Activated naive CD8-positive, alpha-beta T cell treated with anti-CD3 and anti-CD28 coated beads for 36 hours (primary cell): Measurements from ENCODE around the gene DPH2. TPM values are rescaled to one million over a fixed set of nuclear protein-coding genes. Genes with fewer than 3 reads are reported as not detected.

Source experiments
- DNase-seq: peaks from one replicate; pipeline ENCODE4 v3.0.0; 2021
- H3K27ac Mint-ChIP-seq: one replicate; pipeline ENCODE4 v1.8.0; 2022; ENCODE audit warnings: mild to moderate bottlenecking, moderate library complexity, mixed read lengths
- H3K27me3 Mint-ChIP-seq: one replicate; pipeline ENCODE4 v1.8.0; 2022; ENCODE audit warnings: mild to moderate bottlenecking, mixed read lengths
- H3K36me3 Mint-ChIP-seq: one replicate; pipeline ENCODE4 v1.8.0; 2021; ENCODE audit warnings: mild to moderate bottlenecking, mixed read lengths
- H3K4me1 Mint-ChIP-seq: one replicate; pipeline ENCODE4 v1.8.0; 2021; ENCODE audit warnings: mixed read lengths
- H3K4me3 Mint-ChIP-seq: one replicate; pipeline ENCODE4 v1.8.0; 2022; ENCODE audit warnings: mild to moderate bottlenecking, moderate library complexity, mixed read lengths
- H3K9me3 Mint-ChIP-seq: one replicate; pipeline ENCODE4 v1.8.0; 2022; ENCODE audit warnings: mixed read lengths
- total RNA-seq, 2 experiments: library from RNA; stranded (reverse); gene quantifications; one replicate each; pipeline ENCODE4 v1.2.3, GENCODE V29; 2021

The DPH2 gene
- total RNA-seq, 2 experiments from 2014 or later, result 65.2 to 66.7 TPM

- DNase-seq, result no peak
- Mint-ChIP-seq H3K27ac (no peak overlapping the region), H3K4me3 (no peak overlapping the region)
Observed at GRCh38 chr1:44012941-44013609, 43.3 kb downstream of the DPH2 start.

GRCh38 chr1:44013949-44014348 lies 44.1 kb downstream of the DPH2 start:
- Mint-ChIP-seq H3K27ac (no peak overlapping the region), H3K9me3 (no peaks in the 10 kb centered on the region), H3K27me3 (no peaks in the 10 kb centered on the region), H3K36me3 (no peaks in the 10 kb centered on the region), H3K4me3 (no peak overlapping the region), H3K4me1 (peaks cover 15% of the 10 kb centered on the region)
- no peak for DNase-seq

More at GRCh38 chr1:44012941-44013609, 43.3 kb downstream of the DPH2 start:
- Mint-ChIP-seq H3K9me3 (no peaks in the 10 kb centered on the region), H3K27me3 (no peaks in the 10 kb centered on the region), H3K36me3 (no peaks in the 10 kb centered on the region), H3K4me1 (peaks cover 15% of the 10 kb centered on the region)

- Mint-ChIP-seq H3K36me3 (no peaks in the 10 kb centered on the region), H3K4me1 (peaks cover 15% of the 10 kb centered on the region), H3K9me3 (no peaks in the 10 kb centered on the region), H3K4me3 (no peak overlapping the region), H3K27me3 (no peaks in the 10 kb centered on the region), H3K27ac (no peak overlapping the region)
- DNase-seq, result no peak
Observed at GRCh38 chr1:44014365-44015104, 44.7 kb downstream of the DPH2 start.

- H3K36me3 Mint-ChIP-seq, result peaks cover 2% of the 10 kb centered on the region
Observed at GRCh38 chr1:44015206-44015605, 45.4 kb downstream of the DPH2 start.

GRCh38 chr1:44016041-44016889 lies 46.5 kb downstream of the DPH2 start:
- no peak for DNase-seq
- Mint-ChIP-seq H3K4me1 (peaks cover 15% of the 10 kb centered on the region), H3K9me3 (no peaks in the 10 kb centered on the region), H3K27ac (no peak overlapping the region), H3K36me3 (peaks cover 2% of the 10 kb centered on the region), H3K27me3 (no peaks in the 10 kb centered on the region), H3K4me3 (no peak overlapping the region)

More at GRCh38 chr1:44015206-44015605, 45.4 kb downstream of the DPH2 start:
- no peak overlapping the region for H3K4me3 Mint-ChIP-seq
- H3K27ac Mint-ChIP-seq, result no peak overlapping the region
- H3K4me1 Mint-ChIP-seq, result peaks cover 15% of the 10 kb centered on the region
- H3K9me3 Mint-ChIP-seq, result no peaks in the 10 kb centered on the region
- no peaks in the 10 kb centered on the region for H3K27me3 Mint-ChIP-seq
- DNase-seq, result no peak

- Mint-ChIP-seq H3K4me3 (no peak overlapping the region), H3K36me3 (peaks cover 2% of the 10 kb centered on the region), H3K27ac (no peak overlapping the region), H3K9me3 (no peaks in the 10 kb centered on the region), H3K4me1 (peaks cover 15% of the 10 kb centered on the region), H3K27me3 (no peaks in the 10 kb centered on the region)
- DNase-seq, result no peak
Observed at GRCh38 chr1:44016890-44017400, 47.1 kb downstream of the DPH2 start.

- Mint-ChIP-seq H3K9me3 (no peaks in the 10 kb centered on the region), H3K27ac (no peak overlapping the region), H3K4me1 (peaks cover 2% of the 10 kb centered on the region), H3K27me3 (no peaks in the 10 kb centered on the region), H3K36me3 (peaks cover 11% of the 10 kb centered on the region), H3K4me3 (no peak overlapping the region)
- no peak for DNase-seq
Observed at GRCh38 chr1:44019466-44019948, 49.7 kb downstream of the DPH2 start.

GRCh38 chr1:44020464-44020863 lies 50.7 kb downstream of the DPH2 start:
- H3K4me3 Mint-ChIP-seq, result no peak overlapping the region
- H3K27ac Mint-ChIP-seq, result no peak overlapping the region
- no peaks in the 10 kb centered on the region for H3K4me1 Mint-ChIP-seq
- H3K27me3 Mint-ChIP-seq, result no peaks in the 10 kb centered on the region
- H3K9me3 Mint-ChIP-seq, result no peaks in the 10 kb centered on the region
- H3K36me3 Mint-ChIP-seq, result peaks cover 15% of the 10 kb centered on the region
- DNase-seq, result no peak

GRCh38 chr1:44021156-44021555 lies 51.3 kb downstream of the DPH2 start:
- Mint-ChIP-seq H3K27me3 (no peaks in the 10 kb centered on the region), H3K4me3 (no peak overlapping the region), H3K4me1 (no peaks in the 10 kb centered on the region), H3K36me3 (peaks cover 15% of the 10 kb centered on the region), H3K9me3 (no peaks in the 10 kb centered on the region), H3K27ac (no peak overlapping the region)
- DNase-seq, result no peak

GRCh38 chr1:44021581-44022321 lies 51.9 kb downstream of the DPH2 start:
- Mint-ChIP-seq H3K27me3 (no peaks in the 10 kb centered on the region), H3K9me3 (no peaks in the 10 kb centered on the region), H3K4me3 (no peak overlapping the region), H3K36me3 (peaks cover 15% of the 10 kb centered on the region), H3K27ac (no peak overlapping the region), H3K4me1 (no peaks in the 10 kb centered on the region)
- no peak for DNase-seq

Other genes starting within 250 kb of the DPH2 start
- under 1 TPM; 0.16 to 0.43 TPM for gene ARTN, start 36.2 kb upstream of the DPH2 start, total RNA-seq
- 10 to 100 TPM; 15.8 to 16.9 TPM for gene IPO13, start 23.1 kb upstream of the DPH2 start, total RNA-seq
- 100 to 1,000 TPM; 116 to 122 TPM for gene ATP6V0B, start 5.0 kb downstream of the DPH2 start, total RNA-seq
- 10 to 100 TPM; 38.5 to 41.6 TPM for gene B4GALT2, start 9.2 kb downstream of the DPH2 start, total RNA-seq
- 1 to 10 TPM; 1.0 to 1.5 TPM for gene CCDC24, start 21.6 kb downstream of the DPH2 start, total RNA-seq
- 10 to 100 TPM; 13.5 to 14.8 TPM for gene SLC6A9, start 61.5 kb downstream of the DPH2 start, total RNA-seq
- not detected for gene KLF17, start 148.8 kb downstream of the DPH2 start, total RNA-seq
- gene KLF18, start 171.6 kb downstream of the DPH2 start, total RNA-seq, result not detected
- 10 to 100 TPM; 31.5 to 32.3 TPM for gene DMAP1, start 243.5 kb downstream of the DPH2 start, total RNA-seq